ENCODE results near the gene SLC6A7. TPM values are rescaled to one million over a fixed set of nuclear protein-coding genes. Genes with fewer than 3 reads are reported as not detected.

Gene SLC6A7
- not detected in 2 replicates for total RNA-seq

GRCh38 chr5:150189728-150190502 lies at the start of gene SLC6A7:
SLC6A7 (plus strand) TSS chr5:150190062; CDS start chr5:150190328, 266 bp downstream.
- intact Hi-C loops (cut with micrococcal nuclease): no loop called here

GRCh38 chr5:150140830-150141229 lies 49.0 kb upstream of the SLC6A7 start:
- intact Hi-C loops (cut with micrococcal nuclease): no loop called here

- intact Hi-C loops (cut with micrococcal nuclease): no loop called here
Measured at GRCh38 chr5:150141544-150142184, 48.2 kb upstream of the SLC6A7 start.

GRCh38 chr5:150142185-150142958 lies 47.5 kb upstream of the SLC6A7 start:
- intact Hi-C loops (cut with micrococcal nuclease): no loop called here

- intact Hi-C loops (cut with micrococcal nuclease): no loop called here
Measured at GRCh38 chr5:150142959-150143349, 46.9 kb upstream of the SLC6A7 start.

- intact Hi-C loops (cut with micrococcal nuclease): no loop called here
Measured at GRCh38 chr5:150143350-150144245, 46.3 kb upstream of the SLC6A7 start.

- intact Hi-C loops (cut with micrococcal nuclease): no loop called here
Measured at GRCh38 chr5:150144246-150144801, 45.5 kb upstream of the SLC6A7 start.

GRCh38 chr5:150144879-150145278 lies 45.0 kb upstream of the SLC6A7 start:
- intact Hi-C loops (cut with micrococcal nuclease): no loop called here

GRCh38 chr5:150146235-150146634 lies 43.6 kb upstream of the SLC6A7 start:
- intact Hi-C loops (cut with micrococcal nuclease): no loop called here

- intact Hi-C loops (cut with micrococcal nuclease): no loop called here
Measured at GRCh38 chr5:150146862-150147601, 42.8 kb upstream of the SLC6A7 start.

- intact Hi-C loops (cut with micrococcal nuclease): no loop called here
Measured at GRCh38 chr5:150147670-150148069, 42.2 kb upstream of the SLC6A7 start.

GRCh38 chr5:150148117-150148927 lies 41.5 kb upstream of the SLC6A7 start:
- intact Hi-C loops (cut with micrococcal nuclease): no loop called here

GRCh38 chr5:150149618-150150017 lies 40.2 kb upstream of the SLC6A7 start:
- intact Hi-C loops (cut with micrococcal nuclease): no loop called here

GRCh38 chr5:150152636-150153462 lies 37.0 kb upstream of the SLC6A7 start:
- intact Hi-C loops (cut with micrococcal nuclease): no loop called here

GRCh38 chr5:150153483-150153882 lies 36.4 kb upstream of the SLC6A7 start:
- intact Hi-C loops (cut with micrococcal nuclease): no loop called here

GRCh38 chr5:150153957-150154617 lies 35.8 kb upstream of the SLC6A7 start:
- intact Hi-C loops (cut with micrococcal nuclease): no loop called here

- intact Hi-C loops (cut with micrococcal nuclease): no loop called here
Measured at GRCh38 chr5:150154618-150155128, 35.2 kb upstream of the SLC6A7 start.
